ENCODE measurements around the gene METTL1.
A peak's percentile ranks its signal among the peaks of the same experiment; 100 is the strongest.

METTL1 gene

GRCh38 chr12:57753756-57754337 lies 18.1 kb downstream of the METTL1 start:
- DNase-seq (ENCODE audit: low spot score) = no peak

DNA sequence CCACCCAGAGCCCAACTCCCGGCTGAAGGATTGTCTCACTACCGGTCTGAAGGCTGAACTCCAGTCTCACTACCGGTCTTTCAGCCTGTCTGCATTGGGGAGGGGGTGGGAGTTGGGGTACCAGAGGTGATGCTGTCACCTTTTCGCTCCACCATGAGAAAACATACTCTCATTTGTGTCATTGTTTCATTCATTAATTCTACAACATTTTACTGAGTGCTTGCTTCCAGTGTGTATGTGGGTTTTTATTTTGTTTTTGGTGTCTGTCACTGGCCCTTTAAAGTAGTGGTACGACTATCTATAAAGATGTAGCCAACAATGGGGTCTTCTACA lies 19.3 kb downstream of the METTL1 start:
- no peak for DNase-seq (ENCODE audit: low spot score)

GRCh38 chr12:57751788-57752667 lies 19.9 kb downstream of the METTL1 start, which contains the start of gene CDK4:
TSS of gene CDK4 (minus strand) at chr12:57752310. CDS start at chr12:57751717, 593 bp downstream.
- peak; percentile 99 for DNase-seq (ENCODE audit: low spot score)

DNA sequence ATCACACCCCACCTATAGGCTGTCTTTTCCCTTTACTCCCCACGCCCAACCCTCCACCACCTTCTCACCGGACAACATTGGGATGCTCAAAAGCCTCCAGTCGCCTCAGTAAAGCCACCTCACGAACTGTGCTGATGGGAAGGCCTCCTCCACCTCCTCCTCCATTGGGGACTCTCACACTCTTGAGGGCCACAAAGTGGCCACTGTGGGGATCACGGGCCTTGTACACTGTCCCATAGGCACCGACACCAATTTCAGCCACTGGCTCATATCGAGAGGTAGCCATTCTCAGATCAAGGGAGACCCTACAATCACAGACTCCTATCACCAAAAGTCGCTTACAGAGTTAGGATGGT lies 20.5 kb downstream of the METTL1 start:
- no peak for DNase-seq (ENCODE audit: low spot score)

DNA sequence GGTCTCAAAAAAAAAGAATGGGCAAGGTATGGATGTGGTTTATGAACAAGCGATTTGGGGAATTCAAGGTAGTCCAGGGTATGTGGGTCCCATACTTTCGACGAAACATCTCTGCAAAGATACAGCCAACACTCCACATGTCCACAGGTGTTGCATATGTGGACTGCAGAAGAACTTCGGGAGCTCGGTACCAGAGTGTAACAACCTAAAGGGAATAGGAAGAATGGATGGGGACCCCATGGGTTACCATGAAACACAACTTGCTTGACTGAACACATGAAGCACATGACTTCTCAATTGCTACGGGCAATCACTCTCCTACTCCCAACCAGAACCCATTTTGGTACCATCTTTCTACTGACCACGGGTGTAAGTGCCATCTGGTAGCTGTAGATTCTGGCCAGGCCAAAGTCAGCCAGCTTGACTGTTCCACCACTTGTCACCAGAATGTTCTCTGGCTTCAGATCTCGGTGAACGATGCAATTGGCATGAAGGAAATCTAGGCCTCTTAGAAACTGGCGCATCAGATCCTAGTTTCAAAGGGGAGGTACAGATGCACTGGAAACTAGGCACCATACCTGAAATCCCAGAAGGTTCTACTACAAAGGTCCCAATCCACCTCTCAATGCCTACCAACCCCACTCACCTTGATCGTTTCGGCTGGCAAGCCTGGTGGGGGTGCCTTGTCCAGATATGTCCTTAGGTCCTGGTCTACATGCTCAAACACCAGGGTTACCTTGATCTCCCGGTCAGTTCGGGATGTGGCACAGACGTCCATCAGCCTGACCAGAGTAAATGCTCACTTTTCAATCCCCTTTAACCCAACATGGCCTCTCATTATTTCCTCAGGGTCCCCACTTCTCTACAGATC lies 21.1 kb downstream of the METTL1 start:
- no peak for DNase-seq (ENCODE audit: low spot score)

DNA sequence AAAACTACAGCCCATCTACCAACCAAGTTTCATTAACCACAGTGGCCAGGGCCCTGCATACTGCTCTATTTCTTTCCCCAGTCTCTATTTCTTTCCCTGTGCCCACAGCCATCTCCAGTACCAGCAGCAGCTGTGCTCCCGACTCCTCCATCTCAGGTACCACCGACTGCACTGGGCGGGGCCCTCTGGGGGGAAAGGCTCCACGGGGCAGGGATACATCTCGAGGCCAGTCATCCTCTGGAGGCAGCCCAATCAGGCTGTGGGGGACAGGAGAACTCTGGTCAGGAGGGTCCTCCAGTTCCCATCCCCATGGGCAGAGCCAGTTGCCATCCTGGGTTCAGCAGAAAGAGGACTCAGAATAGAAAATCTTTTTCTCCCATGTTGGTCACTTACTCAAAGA lies 22.8 kb downstream of the METTL1 start:
- DNase-seq (ENCODE audit: low spot score) = no peak

DNA sequence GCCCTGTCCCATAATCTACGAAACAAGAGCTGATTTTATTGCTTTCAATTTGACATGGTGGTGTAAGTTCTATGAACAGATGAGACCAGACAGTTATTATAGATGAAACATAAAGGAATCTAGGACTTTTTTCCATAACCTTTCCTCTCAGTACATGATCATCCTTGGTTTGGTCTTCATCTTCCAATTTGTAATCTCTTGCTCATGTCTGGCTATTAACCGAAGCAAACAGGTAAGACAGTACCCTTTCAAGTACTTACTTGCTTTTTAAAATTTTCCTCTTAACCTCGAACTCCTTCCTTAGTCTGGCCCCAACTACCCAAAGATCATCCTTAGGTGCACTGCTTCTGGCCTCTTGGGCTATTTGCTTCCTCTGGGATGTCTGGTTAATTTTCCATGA lies 25.9 kb downstream of the METTL1 start:
- DNase-seq (ENCODE audit: low spot score) = no peak

- DNase-seq (ENCODE audit: low spot score) = no peak
Measured at GRCh38 chr12:57745485-57745881, 26.4 kb downstream of the METTL1 start.

DNA sequence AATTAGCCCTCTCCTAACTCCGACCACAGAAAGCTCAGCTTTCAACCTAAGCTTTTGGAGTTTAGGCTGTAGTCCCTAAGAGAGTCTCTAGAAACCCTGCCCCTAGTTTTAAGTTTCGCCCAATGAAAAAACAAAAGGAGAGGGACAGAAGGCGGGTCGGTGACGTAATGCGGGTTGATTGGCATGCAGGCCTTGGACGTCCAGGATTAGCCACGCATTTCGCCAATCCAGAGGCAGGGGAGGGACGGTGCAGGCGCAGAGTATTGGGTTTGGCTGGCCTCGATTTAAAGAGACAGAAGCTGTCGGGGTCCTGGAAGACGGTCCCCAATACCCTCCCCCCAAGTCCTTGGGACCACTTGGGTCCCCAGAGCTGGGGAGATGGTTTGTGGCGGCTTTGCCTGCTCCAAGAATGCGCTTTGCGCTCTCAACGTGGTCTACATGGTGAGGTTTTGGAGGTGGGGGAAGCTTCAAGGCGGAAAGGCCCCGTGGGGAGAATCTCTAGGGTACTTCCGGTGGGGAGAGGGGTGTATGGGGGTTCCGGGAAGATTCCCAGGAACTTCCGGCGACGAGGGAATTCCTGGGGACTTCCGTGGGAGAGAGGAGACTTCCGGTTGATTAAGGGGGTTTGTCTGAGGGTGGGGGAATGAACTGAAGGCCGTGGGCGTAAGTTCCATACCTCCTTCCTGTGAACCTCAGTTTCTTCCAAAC lies 27.0 kb downstream of the METTL1 start, which contains the start of gene TSPAN31:
Gene TSPAN31 (plus strand): TSS at position 263 of the 708 bp plus-strand sequence. CDS start 116 bp downstream, at position 379.
- peak; percentile 98 for DNase-seq (ENCODE audit: low spot score)

GRCh38 chr12:57744194-57744776 lies 27.6 kb downstream of the METTL1 start:
- no peak for DNase-seq (ENCODE audit: low spot score)

DNA sequence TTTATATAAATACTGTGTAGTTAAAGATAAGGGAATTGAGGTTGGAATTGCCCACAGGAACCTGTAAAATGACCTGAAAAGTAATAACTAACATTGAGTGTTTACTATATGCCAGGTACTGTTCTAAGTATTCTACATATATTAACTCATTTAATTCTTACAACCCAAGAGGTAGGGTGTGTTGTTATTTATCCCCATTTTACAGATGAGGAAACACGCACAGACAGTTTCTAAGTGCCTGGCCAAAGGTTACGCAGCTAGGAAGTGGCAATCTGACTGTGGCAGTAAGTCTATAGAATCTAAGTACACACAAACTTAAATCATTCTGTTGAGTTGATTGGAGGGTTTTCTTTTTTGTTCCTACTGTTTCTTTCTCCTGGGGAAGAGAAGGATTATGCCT lies 28.1 kb downstream of the METTL1 start:
- no peak for DNase-seq (ENCODE audit: low spot score)

DNA sequence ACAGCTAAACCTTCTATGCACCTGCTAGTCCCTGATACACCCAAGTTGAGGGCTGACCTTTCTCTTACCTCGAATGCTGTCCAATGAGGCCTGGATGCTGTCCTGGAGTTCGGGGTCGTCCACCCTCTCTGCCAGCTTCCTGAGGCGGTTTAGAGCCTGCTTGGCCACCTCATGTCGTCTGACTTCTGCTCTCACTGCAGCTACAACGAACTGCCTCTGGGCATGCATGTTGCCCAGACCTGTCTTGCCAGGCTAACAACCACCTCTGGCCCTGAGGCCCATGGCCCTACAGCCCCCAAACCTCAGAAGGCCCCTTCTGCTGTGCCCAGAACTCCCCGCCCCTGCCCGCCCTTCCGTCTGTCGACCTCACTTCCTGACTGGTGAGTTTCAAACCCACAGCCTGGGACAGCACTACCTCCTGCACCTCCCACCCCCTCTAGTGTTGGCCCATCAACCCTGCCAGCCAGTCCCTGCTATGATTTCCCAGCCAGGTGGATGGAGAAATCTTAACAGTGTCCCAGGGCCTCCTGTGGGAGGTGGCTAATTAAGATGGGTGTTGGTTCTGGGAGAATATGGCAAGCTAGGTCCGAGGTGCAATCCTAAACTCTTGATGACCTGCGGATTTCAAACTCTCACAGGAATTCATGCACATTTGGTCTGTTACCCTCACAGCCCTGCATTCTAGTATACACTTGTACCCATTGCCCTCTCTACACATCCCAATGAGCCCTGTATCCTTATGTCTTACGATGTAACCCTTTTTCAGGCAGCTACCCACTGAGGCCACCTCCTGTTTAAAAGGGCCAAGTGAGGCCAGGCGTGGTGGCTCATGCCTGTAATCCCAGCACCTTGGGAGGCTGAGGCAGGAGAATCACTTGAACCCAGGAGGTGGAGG lies 29.8 kb downstream of the METTL1 start:
- DNase-seq (ENCODE audit: low spot score) = peak; percentile 86

DNA sequence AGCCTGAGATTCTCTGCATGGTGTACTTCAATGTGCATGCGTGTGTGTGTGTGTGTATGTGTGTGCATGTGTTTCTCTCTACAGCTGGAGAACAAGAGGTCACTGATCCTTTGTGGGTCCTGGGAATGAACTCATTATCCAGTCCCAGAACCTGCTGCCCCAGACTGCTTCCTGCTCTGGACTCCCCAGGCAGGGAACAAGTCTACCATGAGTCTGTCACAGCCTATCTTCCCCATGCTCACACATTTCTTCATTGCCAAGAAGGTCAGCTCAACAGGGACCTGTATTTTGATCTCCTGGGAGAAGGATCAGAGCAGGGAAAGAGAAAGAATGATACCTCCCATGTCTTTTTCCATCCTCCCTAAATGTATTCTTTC lies 30.5 kb downstream of the METTL1 start:
- DNase-seq (ENCODE audit: low spot score) = no peak

DNA sequence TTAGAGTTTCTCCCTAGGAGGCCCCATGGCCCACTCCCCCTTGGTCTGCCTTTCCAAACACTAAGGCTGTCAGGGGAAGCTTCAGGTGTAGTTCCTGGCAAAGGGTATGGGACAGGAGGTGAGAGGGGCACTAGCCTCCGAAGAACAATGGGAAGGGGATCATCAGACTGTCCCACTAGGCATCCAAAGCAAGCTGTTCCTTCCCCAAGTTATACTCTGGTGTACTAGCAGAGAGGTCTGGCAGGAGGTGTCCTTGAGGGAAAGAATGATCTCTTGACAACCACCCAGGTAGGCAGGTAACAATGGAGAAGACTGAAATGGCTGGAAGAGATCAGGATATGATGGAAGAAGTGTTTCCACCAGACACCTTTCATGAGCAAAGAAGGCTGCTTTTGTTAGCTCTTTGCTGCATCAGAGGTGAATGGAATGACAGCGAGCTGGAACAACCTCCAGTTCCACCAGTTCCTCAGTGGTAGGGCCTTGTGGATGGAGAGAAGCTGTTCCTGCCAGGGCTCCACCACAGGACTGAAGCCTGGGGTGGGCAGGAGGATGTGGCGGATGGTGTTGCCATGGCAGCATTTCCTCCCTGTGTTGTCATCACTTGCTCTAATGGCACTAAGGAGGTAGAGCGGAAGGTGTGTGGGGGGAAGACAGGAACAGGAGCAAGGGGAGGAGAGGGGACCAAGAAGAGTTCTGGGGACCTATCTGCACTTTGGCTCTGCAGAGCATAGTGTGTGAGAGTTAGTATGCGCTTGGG lies 31.1 kb downstream of the METTL1 start:
- peak; percentile 67 for DNase-seq (ENCODE audit: low spot score)

DNA sequence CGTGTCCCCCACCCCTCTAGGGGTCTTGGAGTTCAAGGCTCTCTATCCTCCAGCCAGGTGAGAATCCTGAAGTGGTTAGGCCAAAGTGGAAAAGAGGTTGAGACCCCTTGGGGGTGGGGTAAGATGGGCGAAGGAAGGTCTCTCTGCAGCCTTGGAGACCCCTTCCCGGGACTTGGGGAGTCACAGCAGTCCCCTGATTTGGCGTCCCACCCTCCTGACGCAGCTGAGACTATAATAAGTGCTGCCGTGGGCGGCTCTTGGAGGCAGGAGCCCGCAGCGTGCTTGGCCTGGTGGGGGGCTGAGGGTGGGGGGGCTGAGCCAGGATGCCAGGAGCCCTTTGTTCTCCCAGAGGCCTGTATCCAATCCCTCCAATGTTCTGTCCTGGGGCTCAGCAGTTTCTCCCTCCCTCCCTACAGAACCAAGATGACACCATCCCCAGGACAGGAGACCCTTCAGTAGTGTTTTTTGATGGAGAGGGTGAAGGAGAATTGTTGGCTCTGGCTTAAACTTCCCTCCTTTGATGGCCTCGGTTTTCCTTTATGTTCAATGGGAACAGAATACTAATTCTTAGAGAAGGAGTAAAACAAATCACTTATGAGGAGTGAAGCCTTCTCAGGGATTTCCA lies 31.9 kb downstream of the METTL1 start:
- DNase-seq (ENCODE audit: low spot score) = no peak

DNA sequence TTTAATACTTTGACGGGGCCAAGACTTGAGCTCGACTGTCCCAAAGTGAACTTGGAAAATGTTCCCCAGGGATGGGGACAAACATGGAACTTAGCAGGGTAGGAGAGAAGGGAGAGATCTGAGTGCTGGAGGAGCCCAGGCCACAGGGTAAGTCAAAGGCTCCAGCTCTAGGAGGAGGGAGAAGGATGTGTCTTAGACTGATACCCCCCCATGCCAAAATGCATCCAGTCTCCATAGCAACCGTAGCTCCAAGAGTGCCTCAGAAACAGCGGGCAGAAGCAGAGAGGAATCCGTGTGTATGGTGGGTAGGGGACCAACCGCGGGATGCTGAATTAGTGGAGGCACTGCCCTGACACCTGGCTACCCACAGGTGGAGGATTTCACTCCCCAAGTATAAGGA lies 32.5 kb downstream of the METTL1 start:
- no peak for DNase-seq (ENCODE audit: low spot score)

DNA sequence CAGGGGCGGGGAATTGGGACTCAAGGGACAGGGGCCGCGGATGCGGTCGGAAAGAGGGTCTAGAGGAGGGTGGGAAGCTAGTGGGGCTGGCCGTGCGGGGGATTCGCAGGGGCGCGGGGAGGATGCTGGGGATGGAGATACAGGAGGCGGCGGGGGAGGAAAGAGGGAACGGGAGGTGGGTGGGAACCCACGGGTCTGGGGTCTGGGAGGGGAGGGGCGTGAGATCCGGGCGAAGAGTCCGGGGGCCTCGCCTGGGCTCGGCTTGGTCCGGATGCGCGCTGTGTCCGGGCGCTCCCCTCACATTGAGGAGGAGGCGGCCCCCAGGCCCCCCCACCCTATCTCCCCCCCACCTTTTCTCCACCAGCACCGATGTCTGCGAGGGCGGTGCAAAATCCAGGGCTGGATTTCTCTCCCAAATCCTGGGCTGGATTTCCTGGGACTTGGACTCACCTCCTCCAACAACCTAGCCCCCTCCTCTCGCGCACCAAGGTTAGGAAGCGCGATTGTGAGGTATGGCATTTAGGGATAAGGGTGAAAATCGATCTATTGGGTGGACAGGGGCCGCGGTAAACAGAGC lies 33.2 kb downstream of the METTL1 start, which contains the start of gene AGAP2:
Gene AGAP2 (minus strand): TSS at position 82 of the 577 bp plus-strand sequence. CDS start 496 bp downstream, outside the sequence.
- DNase-seq (ENCODE audit: low spot score) = no peak

DNA sequence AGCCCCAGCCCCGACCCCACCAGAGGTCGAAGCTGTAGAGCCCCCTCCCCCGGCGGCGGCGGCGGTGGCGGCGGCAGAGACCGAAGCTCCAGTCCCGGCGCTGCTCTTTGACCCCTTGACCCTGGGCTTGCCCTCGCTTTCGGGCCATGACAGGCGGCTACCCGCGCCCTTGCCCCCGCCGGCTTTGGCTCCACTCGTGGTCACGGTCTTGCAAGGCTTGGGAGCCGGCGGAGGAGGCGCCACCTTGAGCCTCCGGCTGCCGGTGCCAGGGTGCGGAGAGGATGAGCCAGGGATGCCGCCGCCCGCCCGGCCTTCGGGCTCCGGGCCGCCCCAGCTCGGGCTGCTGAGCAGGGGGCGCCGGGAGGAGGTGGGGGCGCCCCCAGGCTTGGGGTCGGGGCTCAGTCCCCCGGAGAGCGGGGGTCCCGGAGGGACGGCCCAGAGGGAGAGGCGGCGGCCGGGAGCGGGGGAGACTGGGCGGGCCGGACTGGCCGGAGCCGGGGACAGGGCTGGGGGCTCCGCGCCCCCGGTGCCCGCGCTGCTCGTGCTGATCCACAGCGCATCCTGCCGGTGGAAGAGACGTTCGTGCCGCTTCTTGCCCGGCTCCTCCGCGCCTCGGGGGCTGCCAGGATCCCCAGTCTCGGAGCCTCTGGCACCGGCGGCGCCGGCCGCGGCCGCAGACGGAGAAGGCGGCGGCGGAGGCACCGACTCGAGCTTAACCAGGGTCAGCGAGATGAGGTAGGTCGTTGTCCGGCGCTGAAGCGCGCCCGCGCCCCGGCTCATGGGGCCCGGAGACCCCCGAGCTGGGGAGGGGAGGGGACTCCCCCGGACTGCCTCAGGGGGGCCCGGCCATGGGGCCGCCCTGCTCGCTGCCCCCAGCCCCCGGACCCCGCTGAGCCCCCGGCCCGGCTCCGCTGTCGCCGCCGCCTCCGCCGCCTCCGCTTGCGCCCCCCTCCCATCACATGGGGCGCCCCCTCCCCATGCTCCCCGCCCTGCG lies 34.1 kb downstream of the METTL1 start:
- DNase-seq (ENCODE audit: low spot score) = no peak
